HepG2 (cell line): ENCODE measurements around the gene TXLNA. TPM values are rescaled to one million over a fixed set of nuclear protein-coding genes. Genes with fewer than 3 reads are reported as not detected.
A peak's percentile ranks its signal among the peaks of the same experiment; 100 is the strongest.

ENCODE experiments used
- ASH2L ChIP-seq: fragments of 300-600, 200-600 bp; sonication (generic); IDR thresholded peaks from 2 replicates; pipeline ENCODE4 v1.7.0; 2017; ENCODE audit warnings: low read depth, mild to moderate bottlenecking, moderate library complexity, mixed read lengths, low read length; ENCODE audit not compliant: insufficient read length
- DMTF1 ChIP-seq: sonication (generic); formaldehyde crosslinking; IDR thresholded peaks from 2 replicates; pipeline ENCODE4 v1.4.0; 2020; ENCODE audit warnings: mild to moderate bottlenecking, missing genetic modification reagents
- EP300 ChIP-seq, 3 experiments: sonication (generic) in 1 of 3; formaldehyde crosslinking in 1 of 3; IDR thresholded peaks; 2 replicates each; pipeline versions ENCODE4 v1.5.1 to v1.6.1; 2011 to 2020; ENCODE audit warnings: low read depth in 2 of 3, low read length in 2 of 3, borderline replicate concordance in 1 of 3, improper control_type of control experiment in 1 of 3, mild to moderate bottlenecking in 1 of 3, missing genetic modification reagents in 1 of 3, moderate library complexity in 1 of 3
- ETV5 ChIP-seq: IDR thresholded peaks from 2 replicates; pipeline ENCODE4 v1.6.1; 2018; ENCODE audit warnings: missing biosample characterization, missing genetic modification reagents, inconsistent platforms, borderline replicate concordance
- KDM5A ChIP-seq: fragments of 200-600 bp; sonication (generic); IDR thresholded peaks from 2 replicates; pipeline ENCODE4 v1.7.0; 2018; ENCODE audit warnings: antibody characterized with exemption, mild to moderate bottlenecking, low read length, borderline replicate concordance
- MYC ChIP-seq: sonication (generic); formaldehyde crosslinking; IDR thresholded peaks from 2 replicates; pipeline ENCODE4 v1.9.0; 2021; ENCODE audit warnings: missing genetic modification reagents, borderline replicate concordance
- NR2C2 ChIP-seq: sonication (generic); formaldehyde crosslinking; IDR thresholded peaks from 2 replicates; pipeline ENCODE4 v1.4.0; 2020; ENCODE audit warnings: missing genetic modification reagents, mild to moderate bottlenecking, moderate library complexity, borderline replicate concordance
- RCOR2 ChIP-seq: IDR thresholded peaks from 2 replicates; pipeline ENCODE4 v1.6.1; 2016; ENCODE audit warnings: missing biosample characterization, missing genetic modification reagents
- TBX3 ChIP-seq: fragments of 450-650 bp; IDR thresholded peaks from 2 replicates; pipeline ENCODE4 v1.6.1; 2017; ENCODE audit warnings: antibody characterized with exemption, mild to moderate bottlenecking, inconsistent platforms, borderline replicate concordance
- ZNF3 ChIP-seq: IDR thresholded peaks from 2 replicates; pipeline ENCODE4 v1.7.0; 2017; ENCODE audit warnings: inconsistent platforms
- ZNF329 ChIP-seq: sonication (generic); formaldehyde crosslinking; IDR thresholded peaks from 2 replicates; pipeline ENCODE4 v1.9.0; 2021; ENCODE audit warnings: low read depth, mild to moderate bottlenecking, missing genetic modification reagents
- ZNF414 ChIP-seq: sonication (generic); formaldehyde crosslinking; IDR thresholded peaks from 2 replicates; pipeline ENCODE4 v1.5.0; 2020; ENCODE audit warnings: missing genetic modification reagents
- ZNF552 ChIP-seq: sonication (generic); formaldehyde crosslinking; IDR thresholded peaks from 2 replicates; pipeline ENCODE4 v1.9.0; 2022; ENCODE audit warnings: missing genetic modification reagents, mild to moderate bottlenecking, borderline replicate concordance
- ZNF839 ChIP-seq: sonication (generic); formaldehyde crosslinking; IDR thresholded peaks from 2 replicates; pipeline ENCODE4 v1.4.0; 2020; ENCODE audit warnings: missing genetic modification reagents, mild to moderate bottlenecking, borderline replicate concordance
- ZSCAN22 ChIP-seq: sonication (generic); formaldehyde crosslinking; IDR thresholded peaks from 2 replicates; pipeline ENCODE4 v1.4.0; 2020; ENCODE audit warnings: mild to moderate bottlenecking, missing genetic modification reagents
- polyA plus RNA-seq, 8 experiments: library from polyadenylated mRNA; depleted of rRNA in 3 of 8; stranded (reverse) in 7 of 8; unstranded in 1 of 8; fragments of >200 nt; fragmentation: Illumina TruSeq in 4 of 8; extraction: Trizol in 4 of 8; gene quantifications; 2 replicates each; pipeline versions ENCODE4 v1.2.1 to v1.2.3, GENCODE V29; 2011 to 2016; ENCODE audit warnings: low read depth in 4 of 8, missing spikeins in 1 of 8, mixed read lengths in 1 of 8; ENCODE audit not compliant: insufficient read depth in 1 of 8
- total RNA-seq, 5 experiments: library from RNA; depleted of rRNA; stranded (reverse); fragments of >200 nt; fragmentation: Illumina TruSeq; extraction: Trizol; gene quantifications; 2 replicates each; pipeline ENCODE4 v1.2.3, GENCODE V29; 2016; ENCODE audit warnings: low read depth in 1 of 5
- TF ChIP-seq, protein P1 (sequence below): sonication (generic); formaldehyde crosslinking; IDR thresholded peaks from 2 replicates; pipeline ENCODE4 v1.8.0; 2022; ENCODE audit warnings: low read depth, missing genetic modification reagents
- TF ChIP-seq, protein P2 (sequence below): sonication (generic); formaldehyde crosslinking; IDR thresholded peaks from 2 replicates; pipeline ENCODE4 v1.8.0; 2023; ENCODE audit warnings: mild to moderate bottlenecking, missing genetic modification reagents
- TF ChIP-seq, protein P3 (sequence below): sonication (generic); formaldehyde crosslinking; IDR thresholded peaks from 2 replicates; pipeline ENCODE4 v1.5.0; 2020; ENCODE audit warnings: missing genetic modification reagents, mild to moderate bottlenecking, borderline replicate concordance
- TF ChIP-seq, protein P4 (sequence below): sonication (generic); formaldehyde crosslinking; IDR thresholded peaks from 2 replicates; pipeline ENCODE4 v1.8.0; 2022; ENCODE audit warnings: missing genetic modification reagents, low read depth, mild to moderate bottlenecking, borderline replicate concordance

Gene TXLNA
- total and polyA plus RNA-seq, 2 of the 13 experiments (the other 11 are each of a cell fraction or from before 2014, with no cell fraction given): 29.6 to 67.8 TPM

- TF ChIP-seq TBX3: no peak
- TF ChIP-seq, protein P1, sequence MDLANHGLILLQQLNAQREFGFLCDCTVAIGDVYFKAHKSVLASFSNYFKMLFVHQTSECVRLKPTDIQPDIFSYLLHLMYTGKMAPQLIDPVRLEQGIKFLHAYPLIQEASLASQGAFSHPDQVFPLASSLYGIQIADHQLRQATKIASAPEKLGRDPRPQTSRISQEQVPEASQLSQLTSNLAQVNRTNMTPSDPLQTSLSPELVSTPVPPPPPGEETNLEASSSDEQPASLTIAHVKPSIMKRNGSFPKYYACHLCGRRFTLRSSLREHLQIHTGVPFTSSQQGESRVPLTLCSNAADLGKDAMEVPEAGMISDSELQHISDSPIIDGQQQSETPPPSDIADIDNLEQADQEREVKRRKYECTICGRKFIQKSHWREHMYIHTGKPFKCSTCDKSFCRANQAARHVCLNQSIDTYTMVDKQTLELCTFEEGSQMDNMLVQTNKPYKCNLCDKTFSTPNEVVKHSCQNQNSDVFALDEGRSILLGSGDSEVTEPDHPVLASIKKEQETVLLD (CRISPR knock-in tag): peak; percentile 52; the same call in 1 of the 2 replicates
- TF ChIP-seq, protein P2, sequence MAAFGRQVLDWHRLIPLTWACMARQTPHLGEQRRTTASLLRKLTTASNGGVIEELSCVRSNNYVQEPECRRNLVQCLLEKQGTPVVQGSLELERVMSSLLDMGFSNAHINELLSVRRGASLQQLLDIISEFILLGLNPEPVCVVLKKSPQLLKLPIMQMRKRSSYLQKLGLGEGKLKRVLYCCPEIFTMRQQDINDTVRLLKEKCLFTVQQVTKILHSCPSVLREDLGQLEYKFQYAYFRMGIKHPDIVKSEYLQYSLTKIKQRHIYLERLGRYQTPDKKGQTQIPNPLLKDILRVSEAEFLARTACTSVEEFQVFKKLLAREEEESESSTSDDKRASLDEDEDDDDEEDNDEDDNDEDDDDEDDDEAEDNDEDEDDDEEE (CRISPR knock-in tag): peak; percentile 69; the same call in 1 of the 2 replicates
- TF ChIP-seq DMTF1: no peak
- TF ChIP-seq ETV5 (CRISPR knock-in tag): peak; percentile 67; the same call in 1 of the 2 replicates
- peak; percentile 72; the same call in 1 of the 2 replicates for TF ChIP-seq ZNF839 (CRISPR knock-in tag)
- TF ChIP-seq, protein P3, sequence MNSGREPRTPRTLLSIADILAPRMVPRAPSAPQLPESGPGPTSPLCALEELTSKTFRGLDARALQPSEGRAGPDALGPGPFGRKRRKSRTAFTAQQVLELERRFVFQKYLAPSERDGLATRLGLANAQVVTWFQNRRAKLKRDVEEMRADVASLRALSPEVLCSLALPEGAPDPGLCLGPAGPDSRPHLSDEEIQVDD (CRISPR knock-in tag): 0 out of 2 replicates have a peak, but pooled peaks have one; percentile 44
- TF ChIP-seq KDM5A: peak; percentile 83
- peak; percentile 98 for TF ChIP-seq NR2C2 (CRISPR knock-in tag)
- TF ChIP-seq ZSCAN22 (CRISPR knock-in tag): no peak
- TF ChIP-seq ZNF3: no peak
- peak; percentile 90 for TF ChIP-seq ASH2L
- peak; percentile 35; the same call in 1 of the 2 replicates for TF ChIP-seq ZNF414 (CRISPR knock-in tag)
- TF ChIP-seq MYC: peak; percentile 65; the same call in 1 of the 2 replicates
- peak; percentile 51; the same call in 1 of the 2 replicates for TF ChIP-seq ZNF329 (CRISPR knock-in tag)
- 0 out of 2 replicates have a peak, but pooled peaks have one; percentile 32 for TF ChIP-seq ZNF552
- no peak for TF ChIP-seq RCOR2 (CRISPR knock-in tag)
- TF ChIP-seq, protein P4, sequence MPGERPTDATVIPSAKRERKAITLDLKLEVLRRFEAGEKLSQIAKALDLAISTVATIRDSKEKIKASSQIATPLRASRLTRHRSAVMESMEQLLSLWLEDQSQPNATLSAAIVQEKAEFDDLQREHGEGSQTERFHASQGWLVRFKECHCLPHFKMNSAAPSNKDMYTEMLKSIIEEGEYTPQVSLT (CRISPR knock-in tag): no peak
- TF ChIP-seq EP300 (IDR thresholded peaks at IDR 0.05; ENCODE audit: low read depth in 2 of 2, low read length in 2 of 2): no peak
- no peak for TF ChIP-seq EP300 (CRISPR knock-in tag; IDR thresholded peaks at IDR 0.05; ENCODE audit: borderline replicate concordance)
Observed at GRCh38 chr1:32221980-32222755, 42.7 kb downstream of the TXLNA start, which contains the start of the genes EIF3I and TMEM234 (continued).
